Panc1 (cell line): ENCODE results near the gene CDCA3.

Experiments
- POLR2AphosphoS5 ChIP-seq: IDR thresholded peaks from 2 replicates; pipeline ENCODE4 v1.6.1; 2012; ENCODE audit warnings: mild to moderate bottlenecking, low read depth, low read length, moderate library complexity
- SIN3A ChIP-seq: IDR thresholded peaks from 2 replicates; pipeline ENCODE4 v1.6.1; 2012; ENCODE audit warnings: low read depth, mild to moderate bottlenecking, low read length, moderate library complexity, borderline replicate concordance; ENCODE audit not compliant: insufficient read depth
- TF ChIP-seq, protein P1 (sequence below): fragments of 450-650 bp; IDR thresholded peaks from 2 replicates; pipeline ENCODE4 v1.5.1; 2017; ENCODE audit warnings: mild to moderate bottlenecking

DNA sequence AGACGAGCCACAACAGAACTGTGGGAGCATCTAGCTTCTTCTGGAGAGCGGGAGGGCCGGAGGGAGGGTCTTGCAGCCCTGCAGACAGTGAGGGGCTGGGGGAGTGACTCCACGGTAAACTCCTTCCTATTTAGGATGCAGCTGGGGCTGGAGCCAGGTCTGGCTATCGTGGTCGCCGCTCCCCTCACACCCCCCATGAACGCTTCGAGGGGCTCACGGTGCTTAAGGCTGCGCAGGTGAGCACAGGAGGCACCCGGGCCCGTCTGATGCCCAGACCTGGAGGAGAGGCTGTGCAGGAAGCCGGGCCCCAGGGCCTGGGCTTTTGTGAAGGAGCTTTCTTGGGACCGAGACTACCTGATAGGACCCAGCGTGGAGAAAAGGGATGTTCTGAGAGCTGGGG is 14.2 kb downstream of the CDCA3 start:
- TF ChIP-seq, protein P1, sequence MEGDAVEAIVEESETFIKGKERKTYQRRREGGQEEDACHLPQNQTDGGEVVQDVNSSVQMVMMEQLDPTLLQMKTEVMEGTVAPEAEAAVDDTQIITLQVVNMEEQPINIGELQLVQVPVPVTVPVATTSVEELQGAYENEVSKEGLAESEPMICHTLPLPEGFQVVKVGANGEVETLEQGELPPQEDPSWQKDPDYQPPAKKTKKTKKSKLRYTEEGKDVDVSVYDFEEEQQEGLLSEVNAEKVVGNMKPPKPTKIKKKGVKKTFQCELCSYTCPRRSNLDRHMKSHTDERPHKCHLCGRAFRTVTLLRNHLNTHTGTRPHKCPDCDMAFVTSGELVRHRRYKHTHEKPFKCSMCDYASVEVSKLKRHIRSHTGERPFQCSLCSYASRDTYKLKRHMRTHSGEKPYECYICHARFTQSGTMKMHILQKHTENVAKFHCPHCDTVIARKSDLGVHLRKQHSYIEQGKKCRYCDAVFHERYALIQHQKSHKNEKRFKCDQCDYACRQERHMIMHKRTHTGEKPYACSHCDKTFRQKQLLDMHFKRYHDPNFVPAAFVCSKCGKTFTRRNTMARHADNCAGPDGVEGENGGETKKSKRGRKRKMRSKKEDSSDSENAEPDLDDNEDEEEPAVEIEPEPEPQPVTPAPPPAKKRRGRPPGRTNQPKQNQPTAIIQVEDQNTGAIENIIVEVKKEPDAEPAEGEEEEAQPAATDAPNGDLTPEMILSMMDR = no peak
- TF ChIP-seq POLR2AphosphoS5 (no peak), SIN3A (no peak)
